PC-3 (cell line): Measurements from ENCODE around the gene CSH2. TPM values are rescaled to one million over a fixed set of nuclear protein-coding genes. Genes with fewer than 3 reads are reported as not detected.

Source experiments
- ATAC-seq: fragments of 200-7000 bp; cut with Tn5 transposase; 2 replicates; pipeline ENCODE4 v1.9.1; 2020; ENCODE audit warnings: mild to moderate bottlenecking, moderate library complexity
- BruUV-seq: library from RNA; stranded (reverse); fragments of 400-500 nt; replicated peaks from 2 replicates; lab custom pipeline; 2021; lab: Mats Ljungman, UMichigan
- CTCF ChIA-PET: fragments of 300-600 bp; sonication (Branson Sonifier 250); formaldehyde crosslinking; loops from one replicate; lab custom pipeline; 2022; ENCODE audit warnings: antibody characterized with exemption; lab: Charles Lee
- POLR2A ChIA-PET: fragments of 300-600 bp; sonication (Branson Sonifier 250); formaldehyde crosslinking; loops from one replicate; lab custom pipeline; 2022; ENCODE audit warnings: antibody characterized with exemption; ENCODE audit not compliant: unreplicated experiment; lab: Charles Lee
- DNase-seq: peaks from one replicate; pipeline ENCODE4 v3.0.0-alpha.2; 2015
- H2AFZ ChIP-seq: fragments of 300-600 bp; sonication (generic); 2 replicates; pipeline ENCODE4 v1.6.0; 2016; ENCODE audit warnings: antibody characterized with exemption, low read length
- H3F3A ChIP-seq: fragments of 300-600 bp; sonication (generic); one replicate; pipeline ENCODE4 v1.6.0; 2017; ENCODE audit warnings: antibody characterized with exemption, low read length, control low read depth, mild to moderate bottlenecking; ENCODE audit not compliant: unreplicated experiment
- H3K27ac ChIP-seq: fragments of 300-600 bp; sonication (generic); 2 replicates; pipeline ENCODE4 v1.5.1; 2016; ENCODE audit warnings: mild to moderate bottlenecking, low read length
- H3K27me3 ChIP-seq: fragments of 300-600 bp; sonication (generic); 2 replicates; pipeline ENCODE4 v1.6.1; 2016; ENCODE audit warnings: low read length, mixed read lengths
- H3K36me3 ChIP-seq: fragments of 300-600 bp; sonication (generic); 2 replicates; pipeline ENCODE4 v1.6.1; 2016; ENCODE audit warnings: low read depth, mixed run types, low read length, mixed read lengths
- H3K4me1 ChIP-seq: fragments of 300-600 bp; sonication (generic); 2 replicates; pipeline ENCODE4 v1.5.1; 2016; ENCODE audit warnings: low read length; ENCODE audit not compliant: insufficient read depth
- H3K4me2 ChIP-seq: fragments of 300-600 bp; sonication (generic); 2 replicates; pipeline ENCODE4 v1.6.0; 2016; ENCODE audit warnings: low read length
- H3K4me3 ChIP-seq: fragments of 300-600 bp; sonication (generic); 2 replicates; pipeline ENCODE4 v1.5.1; 2016; ENCODE audit warnings: mild to moderate bottlenecking, low read length, mixed read lengths
- H3K79me2 ChIP-seq: fragments of 300-600 bp; sonication (generic); 2 replicates; pipeline ENCODE4 v1.6.1; 2017; ENCODE audit warnings: low read length, mixed read lengths
- H3K9ac ChIP-seq: fragments of 300-600 bp; sonication (generic); 2 replicates; pipeline ENCODE4 v1.6.0; 2016; ENCODE audit warnings: mild to moderate bottlenecking, low read length
- H3K9me2 ChIP-seq: fragments of 300-600 bp; sonication (generic); replicated peaks from 2 replicates; pipeline ENCODE4 v1.6.1; 2016; ENCODE audit warnings: mixed run types, low read length, mixed read lengths
- H3K9me3 ChIP-seq: fragments of 300-600 bp; sonication (generic); 2 replicates; pipeline ENCODE4 v1.6.1; 2016; ENCODE audit warnings: low read length, mixed read lengths
- H4K20me1 ChIP-seq: fragments of 300-600 bp; sonication (generic); 2 replicates; pipeline ENCODE4 v1.6.1; 2016; ENCODE audit warnings: low read length, mixed read lengths
- CTCF ChIP-seq: fragments of 300-600 bp; sonication (generic); conservative IDR thresholded peaks from 2 replicates; pipeline ENCODE4 v1.5.1; 2017; ENCODE audit warnings: antibody characterized with exemption, low read depth, mild to moderate bottlenecking, low read length
- EZH2 ChIP-seq: fragments of 300-600 bp; sonication (generic); IDR thresholded peaks from one replicate; pipeline ENCODE4 v1.6.1; 2017; ENCODE audit warnings: antibody characterized with exemption, mild to moderate bottlenecking, low read length; ENCODE audit not compliant: unreplicated experiment
- EZH2phosphoT487 ChIP-seq: fragments of 300-600 bp; sonication (generic); IDR thresholded peaks from 2 replicates; pipeline ENCODE4 v1.6.1; 2018; ENCODE audit warnings: mild to moderate bottlenecking, antibody characterized with exemption, low read length, borderline replicate concordance
- intact Hi-C: fragments of 100-400 bp; cut with micrococcal nuclease; formaldehyde crosslinking; loops from 2 replicates; pipeline ENCODE4 v1.9.0; 2023
- total RNA-seq: library from RNA; depleted of rRNA; stranded (reverse); fragments of >200 nt; gene quantifications from 2 replicates; pipeline ENCODE4 v1.2.3, GENCODE V29; 2014

Gene CSH2
- total RNA-seq, 1 experiment from 2014 or later, result not detected

DNA sequence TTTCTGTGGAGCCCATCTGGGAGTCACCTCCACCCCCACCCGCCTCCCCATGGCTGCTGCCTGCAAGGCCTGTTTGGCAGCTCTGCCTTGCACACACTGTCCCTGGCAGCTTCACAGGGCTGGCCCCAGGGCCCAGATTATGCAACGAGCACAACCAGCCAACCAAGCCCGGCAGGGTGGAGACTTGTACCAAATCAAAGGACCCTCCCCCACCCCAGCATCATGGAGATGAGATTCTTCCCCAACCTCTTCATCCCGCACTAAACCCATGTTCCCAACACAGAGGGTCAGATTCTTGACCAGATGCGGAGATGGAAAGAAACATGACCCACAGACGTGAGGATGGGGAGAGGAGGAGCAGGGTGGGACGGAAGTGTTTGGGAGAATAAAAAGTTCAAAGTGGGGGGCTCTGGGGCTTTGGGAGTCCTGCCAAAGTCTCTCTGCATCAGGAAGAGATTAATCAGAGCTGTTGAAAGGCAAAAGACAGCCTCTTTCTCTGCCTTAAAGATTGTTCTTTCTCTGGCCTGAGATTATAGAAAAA, 34.8 kb downstream of the CSH2 start:
- POLR2A ChIA-PET, result no interaction called here
- peaks cover 22% of the 10 kb centered on the region; the same call in 1 of the 2 replicates for H3K36me3 ChIP-seq
- no peaks in the 10 kb centered on the region for H3K27me3 ChIP-seq
- CTCF ChIA-PET, result interaction anchor here (0.6 kb wide), 1 partner anchor 10 kb away, joined by 3 read pairs; no protein-coding TSS in a partner anchor
- no peaks in the 10 kb centered on the region for H3K9me3 ChIP-seq
- H3K4me2 ChIP-seq, result peak overlapping the region; percentile 66
- no peak overlapping the region for H3K27ac ChIP-seq
- TF ChIP-seq EZH2 (no peak), EZH2phosphoT487 (no peak)
- DNase-seq (peak; percentile 75), ATAC-seq (no peak)
- 0 out of 2 replicates have a peak, but pooled peaks cover 6% of the 10 kb centered on the region for H4K20me1 ChIP-seq
- no peaks in the 10 kb centered on the region for H3K9me2 ChIP-seq
- no peak overlapping the region for H3K9ac ChIP-seq
- H3K4me1 ChIP-seq, result peaks cover 33% of the 10 kb centered on the region
- no TSS peak for BruUV-seq
- intact Hi-C loops, result no loop called here
- peaks cover 58% of the 10 kb centered on the region for H3K79me2 ChIP-seq
- H2AFZ ChIP-seq, result no peak overlapping the region
- peak overlapping the region; percentile 14; the same call in 1 of the 2 replicates for H3K4me3 ChIP-seq
- H3F3A ChIP-seq, result no peaks in the 10 kb centered on the region

GRCh38 chr17:63837962-63838600, 35.4 kb downstream of the CSH2 start:
- no peak for TF ChIP-seq EZH2
- no peak for TF ChIP-seq CTCF
- no peak for TF ChIP-seq EZH2phosphoT487
- peaks cover 58% of the 10 kb centered on the region for H3K79me2 ChIP-seq
- H3K4me2 ChIP-seq, result peak overlapping the region; percentile 66
- no TSS peak for BruUV-seq
- no peaks in the 10 kb centered on the region for H3K9me2 ChIP-seq
- no peak overlapping the region for H3K9ac ChIP-seq
- ChIA-PET CTCF (no interaction called here), POLR2A (no interaction called here)
- H3K4me3 ChIP-seq, result peak overlapping the region; percentile 14; the same call in 1 of the 2 replicates
- DNase-seq (no peak), ATAC-seq (no peak)
- intact Hi-C loops, result no loop called here
- no peaks in the 10 kb centered on the region for H3F3A ChIP-seq
- no peaks in the 10 kb centered on the region for H3K27me3 ChIP-seq
- 0 out of 2 replicates have a peak, but pooled peaks cover 6% of the 10 kb centered on the region for H4K20me1 ChIP-seq
- H2AFZ ChIP-seq, result no peak overlapping the region
- no peak overlapping the region for H3K27ac ChIP-seq
- H3K9me3 ChIP-seq, result no peaks in the 10 kb centered on the region
- peaks cover 28% of the 10 kb centered on the region; the same call in 1 of the 2 replicates for H3K36me3 ChIP-seq
- H3K4me1 ChIP-seq, result peaks cover 33% of the 10 kb centered on the region

GRCh38 chr17:63837480-63837879, 36.0 kb downstream of the CSH2 start:
- H3K9me3 ChIP-seq, result no peaks in the 10 kb centered on the region
- H3K27ac ChIP-seq, result no peak overlapping the region

More at GRCh38 chr17:63837480-63837879, 36.0 kb downstream of the CSH2 start:
- 0 out of 2 replicates have a peak, but pooled peaks cover 6% of the 10 kb centered on the region for H4K20me1 ChIP-seq
- CTCF ChIA-PET, result no interaction called here
- no peak overlapping the region for H3K4me2 ChIP-seq
- TF ChIP-seq EZH2 (no peak), EZH2phosphoT487 (no peak), CTCF (no peak)
- POLR2A ChIA-PET, result no interaction called here
- H3K36me3 ChIP-seq, result peaks cover 34% of the 10 kb centered on the region; the same call in 1 of the 2 replicates
- ATAC-seq (no peak), DNase-seq (no peak)
- H3F3A ChIP-seq, result no peaks in the 10 kb centered on the region
- no peak overlapping the region for H3K4me3 ChIP-seq
- H2AFZ ChIP-seq, result no peak overlapping the region
- BruUV-seq, result no TSS peak
- H3K9me2 ChIP-seq, result no peaks in the 10 kb centered on the region
- H3K4me1 ChIP-seq, result peaks cover 33% of the 10 kb centered on the region
- no peak overlapping the region for H3K9ac ChIP-seq
- intact Hi-C loops, result no loop called here
- peaks cover 58% of the 10 kb centered on the region for H3K79me2 ChIP-seq
- H3K27me3 ChIP-seq, result no peaks in the 10 kb centered on the region
